SK-N-SH treated with all-trans-retinoic acid at 6 μM for 48 hours (cell line): ENCODE measurements around the gene KRT15.

Source experiments
- ATAC-seq: fragments of 200-7000 bp; cut with Tn5 transposase; 3 replicates; pipeline ENCODE4 v1.9.1; 2020; ENCODE audit warnings: mild to moderate bottlenecking, moderate library complexity
- BACH2 ChIP-seq: fragments of 250-450 bp; sonication (Bioruptor Pico); IDR thresholded peaks from 2 replicates; pipeline ENCODE4 v1.9.0; 2021; ENCODE audit warnings: mild to moderate bottlenecking, borderline replicate concordance
- ESRRG ChIP-seq: fragments of 250-450 bp; sonication (Bioruptor Pico); IDR thresholded peaks from 2 replicates; pipeline ENCODE4 v1.6.1; 2021; ENCODE audit warnings: mild to moderate bottlenecking
- GLIS3 ChIP-seq: fragments of 250-450 bp; sonication (Bioruptor Pico); IDR thresholded peaks from 2 replicates; pipeline ENCODE4 v1.5.0; 2020; ENCODE audit warnings: mild to moderate bottlenecking, moderate library complexity
- ISL1 ChIP-seq: fragments of 250-450 bp; sonication (Bioruptor Pico); IDR thresholded peaks from 2 replicates; pipeline ENCODE4 v2.1.2; 2022; ENCODE audit warnings: mild to moderate bottlenecking, moderate library complexity
- OSR1 ChIP-seq: fragments of 250-450 bp; sonication (Bioruptor Pico); IDR thresholded peaks from 2 replicates; pipeline ENCODE4 v1.8.0; 2022; ENCODE audit warnings: moderate library complexity, mild to moderate bottlenecking, inconsistent platforms
- PATZ1 ChIP-seq: fragments of 250-450 bp; sonication (Bioruptor Pico); IDR thresholded peaks from 2 replicates; pipeline ENCODE4 v1.8.0; 2020; ENCODE audit warnings: mild to moderate bottlenecking, moderate library complexity, borderline replicate concordance
- PPARA ChIP-seq: fragments of 250-450 bp; sonication (Bioruptor Pico); IDR thresholded peaks from 2 replicates; pipeline ENCODE4 v1.5.0; 2020; ENCODE audit warnings: mild to moderate bottlenecking, borderline replicate concordance
- RARB ChIP-seq: fragments of 250-450 bp; sonication (Bioruptor Pico); IDR thresholded peaks from 2 replicates; pipeline ENCODE4 v1.8.0; 2021; ENCODE audit warnings: mild to moderate bottlenecking, moderate library complexity
- SNAI2 ChIP-seq: fragments of 250-450 bp; sonication (Bioruptor Pico); IDR thresholded peaks from 2 replicates; pipeline ENCODE4 v1.5.0; 2020; ENCODE audit warnings: mild to moderate bottlenecking, moderate library complexity
- TCF4 ChIP-seq: fragments of 250-450 bp; sonication (Bioruptor Pico); IDR thresholded peaks from 2 replicates; pipeline ENCODE4 v1.8.0; 2021; ENCODE audit warnings: mild to moderate bottlenecking, moderate library complexity, borderline replicate concordance
- TOX ChIP-seq: fragments of 250-450 bp; sonication (Bioruptor Pico); IDR thresholded peaks from 2 replicates; pipeline ENCODE4 v1.8.0; 2021; ENCODE audit warnings: mild to moderate bottlenecking, moderate library complexity, borderline replicate concordance
- ZC3H10 ChIP-seq: fragments of 250-450 bp; sonication (Bioruptor Pico); IDR thresholded peaks from 2 replicates; pipeline ENCODE4 v1.5.1; 2021; ENCODE audit warnings: mild to moderate bottlenecking, moderate library complexity
- ZFP3 ChIP-seq: fragments of 250-450 bp; sonication (Bioruptor Pico); IDR thresholded peaks from 2 replicates; pipeline ENCODE4 v1.5.0; 2020; ENCODE audit warnings: mild to moderate bottlenecking, moderate library complexity
- ZFP30 ChIP-seq: fragments of 450-650 bp; formaldehyde crosslinking; IDR thresholded peaks from 2 replicates; pipeline ENCODE4 v1.5.0; 2022; ENCODE audit warnings: mild to moderate bottlenecking, moderate library complexity
- ZNF565 ChIP-seq: fragments of 450-650 bp; formaldehyde crosslinking; conservative IDR thresholded peaks from 2 replicates; pipeline ENCODE4 v1.5.0; 2020; ENCODE audit warnings: low read depth, mild to moderate bottlenecking, moderate library complexity
- ZNF70 ChIP-seq: fragments of 450-650 bp; formaldehyde crosslinking; IDR thresholded peaks from 2 replicates; pipeline ENCODE4 v1.5.0; 2020; ENCODE audit warnings: mild to moderate bottlenecking, moderate library complexity
- ZNF8 ChIP-seq: fragments of 450-650 bp; formaldehyde crosslinking; IDR thresholded peaks from 2 replicates; pipeline ENCODE4 v1.5.0; 2020; ENCODE audit warnings: mild to moderate bottlenecking, moderate library complexity
- TF ChIP-seq, protein P1 (sequence below): fragments of 250-450 bp; sonication (Bioruptor Pico); IDR thresholded peaks from 2 replicates; pipeline ENCODE4 v1.5.1; 2021; ENCODE audit warnings: mild to moderate bottlenecking, moderate library complexity
- TF ChIP-seq, protein P2 (sequence below): fragments of 250-450 bp; sonication (Bioruptor Pico); IDR thresholded peaks from 2 replicates; pipeline ENCODE4 v1.8.0; 2021; ENCODE audit warnings: low read depth, mild to moderate bottlenecking, moderate library complexity, borderline replicate concordance
- TF ChIP-seq, protein P3 (sequence below): fragments of 250-450 bp; sonication (Bioruptor Pico); IDR thresholded peaks from 2 replicates; pipeline ENCODE4 v1.5.0; 2020; ENCODE audit warnings: mild to moderate bottlenecking, moderate library complexity

Gene KRT15

GRCh38 chr17:41556931-41557330 is 38.2 kb upstream of the KRT15 start:
- TF ChIP-seq ZNF70 (no peak), SNAI2 (CRISPR knock-in tag) (no peak), ZFP3 (no peak), GLIS3 (CRISPR knock-in tag) (no peak), ISL1 (no peak), RARB (CRISPR knock-in tag) (no peak), OSR1 (CRISPR knock-in tag) (no peak), BACH2 (no peak), PATZ1 (CRISPR knock-in tag) (no peak), PPARA (CRISPR knock-in tag) (no peak), TCF4 (no peak), ZNF8 (no peak), ZFP30 (CRISPR knock-in tag) (no peak)
- TF ChIP-seq, protein P1, sequence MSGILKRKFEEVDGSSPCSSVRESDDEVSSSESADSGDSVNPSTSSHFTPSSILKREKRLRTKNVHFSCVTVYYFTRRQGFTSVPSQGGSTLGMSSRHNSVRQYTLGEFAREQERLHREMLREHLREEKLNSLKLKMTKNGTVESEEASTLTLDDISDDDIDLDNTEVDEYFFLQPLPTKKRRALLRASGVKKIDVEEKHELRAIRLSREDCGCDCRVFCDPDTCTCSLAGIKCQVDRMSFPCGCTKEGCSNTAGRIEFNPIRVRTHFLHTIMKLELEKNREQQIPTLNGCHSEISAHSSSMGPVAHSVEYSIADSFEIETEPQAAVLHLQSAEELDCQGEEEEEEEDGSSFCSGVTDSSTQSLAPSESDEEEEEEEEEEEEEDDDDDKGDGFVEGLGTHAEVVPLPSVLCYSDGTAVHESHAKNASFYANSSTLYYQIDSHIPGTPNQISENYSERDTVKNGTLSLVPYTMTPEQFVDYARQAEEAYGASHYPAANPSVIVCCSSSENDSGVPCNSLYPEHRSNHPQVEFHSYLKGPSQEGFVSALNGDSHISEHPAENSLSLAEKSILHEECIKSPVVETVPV (CRISPR knock-in tag), result no peak
- TF ChIP-seq, protein P2, sequence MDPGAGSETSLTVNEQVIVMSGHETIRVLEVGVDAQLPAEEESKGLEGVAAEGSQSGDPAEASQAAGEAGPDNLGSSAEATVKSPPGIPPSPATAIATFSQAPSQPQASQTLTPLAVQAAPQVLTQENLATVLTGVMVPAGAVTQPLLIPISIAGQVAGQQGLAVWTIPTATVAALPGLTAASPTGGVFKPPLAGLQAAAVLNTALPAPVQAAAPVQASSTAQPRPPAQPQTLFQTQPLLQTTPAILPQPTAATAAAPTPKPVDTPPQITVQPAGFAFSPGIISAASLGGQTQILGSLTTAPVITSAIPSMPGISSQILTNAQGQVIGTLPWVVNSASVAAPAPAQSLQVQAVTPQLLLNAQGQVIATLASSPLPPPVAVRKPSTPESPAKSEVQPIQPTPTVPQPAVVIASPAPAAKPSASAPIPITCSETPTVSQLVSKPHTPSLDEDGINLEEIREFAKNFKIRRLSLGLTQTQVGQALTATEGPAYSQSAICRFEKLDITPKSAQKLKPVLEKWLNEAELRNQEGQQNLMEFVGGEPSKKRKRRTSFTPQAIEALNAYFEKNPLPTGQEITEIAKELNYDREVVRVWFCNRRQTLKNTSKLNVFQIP (CRISPR knock-in tag), result no peak
- no peak for ATAC-seq

DNA sequence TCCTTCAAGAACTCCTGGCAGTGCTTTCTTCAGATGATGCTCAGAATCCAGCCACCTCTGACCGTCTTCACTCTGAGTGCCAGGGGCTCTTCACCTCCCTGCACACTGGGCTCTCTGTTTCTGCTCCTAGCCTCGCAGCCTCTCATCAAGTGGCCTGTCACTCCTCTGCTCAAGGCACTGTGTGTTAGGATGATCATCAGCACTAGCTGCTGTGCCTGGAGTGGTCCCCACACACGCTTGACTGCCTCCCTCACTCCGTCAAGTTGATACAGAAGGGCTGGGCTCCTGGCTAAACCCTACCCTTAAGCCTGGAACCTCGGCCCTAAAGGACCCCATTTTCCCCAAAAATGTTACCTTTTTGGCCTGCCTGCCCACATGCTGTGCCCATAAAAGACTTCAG is 37.6 kb upstream of the KRT15 start:
- no peak; the same call in 2 of the 3 replicates for ATAC-seq

DNA sequence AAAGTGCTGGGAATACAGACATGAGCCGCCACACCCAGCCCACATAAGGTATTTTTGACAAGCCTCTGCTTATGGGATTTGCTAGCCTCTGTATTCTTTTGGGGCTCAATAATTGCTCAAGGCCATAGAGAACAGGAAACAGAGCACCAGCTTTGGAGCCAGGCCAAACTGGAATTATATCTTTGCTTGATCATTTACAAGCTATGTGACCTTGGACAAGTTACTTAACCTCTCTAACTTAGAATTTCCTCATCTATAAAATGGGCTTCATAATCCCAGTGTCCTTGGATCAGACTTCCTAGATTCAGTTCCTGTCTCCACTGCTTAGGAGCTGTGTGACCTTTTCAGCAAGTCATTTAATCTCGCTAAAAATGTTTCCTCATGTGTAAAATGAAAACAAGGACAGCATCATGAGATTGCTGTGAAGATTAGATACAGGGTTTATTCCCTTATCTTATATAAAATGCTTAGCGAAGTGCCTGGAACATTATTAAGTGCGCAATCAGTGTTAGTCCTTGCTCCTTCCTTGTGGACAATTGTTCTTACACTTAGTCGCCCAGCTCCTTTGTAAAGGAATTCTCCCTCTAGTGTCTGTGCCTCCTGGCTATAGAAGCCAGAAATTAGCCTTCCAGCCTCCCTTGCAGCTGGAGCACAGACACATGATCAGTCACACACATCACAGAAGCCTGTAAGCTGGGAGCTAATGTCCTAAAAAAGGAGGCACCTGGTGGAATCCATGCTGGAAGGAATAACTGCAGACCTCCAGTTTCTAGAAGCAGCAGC is 36.6 kb upstream of the KRT15 start:
- TF ChIP-seq ZNF565 (CRISPR knock-in tag) (no peak), GLIS3 (CRISPR knock-in tag) (no peak)
- ATAC-seq, result no peak

More for the DNA sequence above, 37.6 kb upstream of the KRT15 start:
- TF ChIP-seq OSR1 (CRISPR knock-in tag), result no peak
- TF ChIP-seq ESRRG (CRISPR knock-in tag), result no peak
- TF ChIP-seq GLIS3 (CRISPR knock-in tag), result no peak
- no peak for TF ChIP-seq ZFP3
- no peak for TF ChIP-seq TCF4
- no peak for TF ChIP-seq BACH2
- TF ChIP-seq, protein P3, sequence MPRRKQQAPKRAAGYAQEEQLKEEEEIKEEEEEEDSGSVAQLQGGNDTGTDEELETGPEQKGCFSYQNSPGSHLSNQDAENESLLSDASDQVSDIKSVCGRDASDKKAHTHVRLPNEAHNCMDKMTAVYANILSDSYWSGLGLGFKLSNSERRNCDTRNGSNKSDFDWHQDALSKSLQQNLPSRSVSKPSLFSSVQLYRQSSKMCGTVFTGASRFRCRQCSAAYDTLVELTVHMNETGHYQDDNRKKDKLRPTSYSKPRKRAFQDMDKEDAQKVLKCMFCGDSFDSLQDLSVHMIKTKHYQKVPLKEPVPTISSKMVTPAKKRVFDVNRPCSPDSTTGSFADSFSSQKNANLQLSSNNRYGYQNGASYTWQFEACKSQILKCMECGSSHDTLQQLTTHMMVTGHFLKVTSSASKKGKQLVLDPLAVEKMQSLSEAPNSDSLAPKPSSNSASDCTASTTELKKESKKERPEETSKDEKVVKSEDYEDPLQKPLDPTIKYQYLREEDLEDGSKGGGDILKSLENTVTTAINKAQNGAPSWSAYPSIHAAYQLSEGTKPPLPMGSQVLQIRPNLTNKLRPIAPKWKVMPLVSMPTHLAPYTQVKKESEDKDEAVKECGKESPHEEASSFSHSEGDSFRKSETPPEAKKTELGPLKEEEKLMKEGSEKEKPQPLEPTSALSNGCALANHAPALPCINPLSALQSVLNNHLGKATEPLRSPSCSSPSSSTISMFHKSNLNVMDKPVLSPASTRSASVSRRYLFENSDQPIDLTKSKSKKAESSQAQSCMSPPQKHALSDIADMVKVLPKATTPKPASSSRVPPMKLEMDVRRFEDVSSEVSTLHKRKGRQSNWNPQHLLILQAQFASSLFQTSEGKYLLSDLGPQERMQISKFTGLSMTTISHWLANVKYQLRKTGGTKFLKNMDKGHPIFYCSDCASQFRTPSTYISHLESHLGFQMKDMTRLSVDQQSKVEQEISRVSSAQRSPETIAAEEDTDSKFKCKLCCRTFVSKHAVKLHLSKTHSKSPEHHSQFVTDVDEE (CRISPR knock-in tag), result no peak
- no peak for TF ChIP-seq ZC3H10 (CRISPR knock-in tag)
- TF ChIP-seq SNAI2 (CRISPR knock-in tag), result no peak
- no peak for TF ChIP-seq ZNF565 (CRISPR knock-in tag)
- no peak for TF ChIP-seq ZNF8
- TF ChIP-seq, all 23 proteins: peak for 0

DNA sequence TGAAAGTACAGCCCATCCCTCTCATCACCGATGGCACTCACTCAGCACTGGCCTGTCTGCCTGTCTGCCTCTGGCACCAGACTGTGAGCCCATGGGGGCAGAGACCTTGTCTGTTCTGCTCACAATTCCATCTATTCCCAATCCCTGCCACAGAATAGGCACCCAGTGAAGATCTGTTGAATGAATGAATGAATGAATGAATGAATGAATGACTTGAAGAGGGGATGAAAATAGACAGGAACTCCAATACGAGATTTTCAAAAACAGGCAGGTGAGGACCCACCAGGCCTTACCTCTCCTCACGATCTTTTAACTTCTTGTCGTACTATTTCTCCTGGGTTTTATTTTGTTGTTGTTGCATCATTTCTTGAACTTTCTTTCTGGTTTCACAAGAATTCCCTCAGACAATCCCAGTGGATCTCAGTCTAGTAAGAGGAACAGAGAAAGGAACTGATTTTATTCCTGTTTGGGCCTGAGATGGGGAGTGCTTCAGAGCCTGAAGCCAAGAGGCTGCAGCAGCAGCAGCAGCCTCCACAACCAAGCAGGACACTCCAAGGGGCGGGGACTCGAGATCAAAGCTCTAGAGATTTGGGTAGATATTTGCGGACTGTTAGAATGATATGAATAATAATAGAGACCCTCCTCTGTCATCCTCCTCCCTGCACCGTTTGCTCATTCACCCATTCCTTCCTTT is 35.4 kb upstream of the KRT15 start:
- TF ChIP-seq TOX (CRISPR knock-in tag) (no peak), BACH2 (no peak), SNAI2 (CRISPR knock-in tag) (no peak), GLIS3 (CRISPR knock-in tag) (no peak), ZFP30 (CRISPR knock-in tag) (no peak), ZFP3 (no peak), PPARA (CRISPR knock-in tag) (no peak)
- TF ChIP-seq, protein P3 (CRISPR knock-in tag), result no peak
- TF ChIP-seq, all 23 proteins: peak for 0
- ATAC-seq, result no peak
